Breast epithelium (tissue), 4 donors: ENCODE measurements around the gene CLTCL1. TPM values are rescaled to one million over a fixed set of nuclear protein-coding genes. Genes with fewer than 3 reads are reported as not detected.

Experiments used
- DNase-seq, 2 donors: peaks; one replicate each; pipeline ENCODE4 v3.0.0-alpha.2; 2019; ENCODE audit warnings: low spot score in 2 of 2
- H3K27ac ChIP-seq, 2 donors: fragments of 200-600 bp; sonication (generic) in 1 of 2; one replicate each; pipeline ENCODE4 v1.5.1; 2016 to 2019; ENCODE audit warnings: mild to moderate bottlenecking in 1 of 2
- H3K27me3 ChIP-seq, 2 donors: fragments of 200-600 bp; sonication (generic) in 1 of 2; one replicate each; pipeline versions ENCODE4 v1.5.1 to v1.6.0; 2017 to 2019; ENCODE audit warnings: control low read depth in 1 of 2, mild to moderate bottlenecking in 1 of 2
- H3K36me3 ChIP-seq: fragments of 200-600 bp; one replicate; pipeline ENCODE4 v1.5.1; 2019
- H3K4me1 ChIP-seq, 2 donors: fragments of 200-600 bp; sonication (generic); one replicate each; pipeline ENCODE4 v1.5.1; 2016 to 2019; ENCODE audit warnings: control low read depth in 1 of 2
- H3K4me3 ChIP-seq, 3 donors: fragments of 200-600 bp; sonication (generic); 1 replicate in 2 of 3; 2 replicates in 1 of 3; pipeline ENCODE4 v1.5.1; 2016 to 2019; ENCODE audit warnings: mild to moderate bottlenecking in 3 of 3, moderate library complexity in 2 of 3
- H3K9me3 ChIP-seq, 2 donors: fragments of 200-600 bp; sonication (generic) in 1 of 2; one replicate each; pipeline ENCODE4 v1.5.1; 2016 to 2019; ENCODE audit warnings: control low read depth in 1 of 2
- POLR2A ChIP-seq: fragments of 450-650 bp; IDR thresholded peaks from one replicate; pipeline ENCODE4 v1.6.1; 2016; ENCODE audit warnings: antibody characterized with exemption, mild to moderate bottlenecking, moderate library complexity
- POLR2AphosphoS5 ChIP-seq, 3 donors: sonication (generic); formaldehyde crosslinking; IDR thresholded peaks; one replicate each; pipeline ENCODE4 v1.6.1; 2017; ENCODE audit warnings: antibody characterized with exemption in 3 of 3
- intact Hi-C: fragments of 100-400 bp; cut with DNase I; formaldehyde crosslinking; loops from one replicate; pipeline ENCODE4 v1.15.1; 2023; ENCODE audit warnings: low total_unique reads
- total RNA-seq, 3 donors: library from RNA; depleted of rRNA; stranded (reverse); fragments of >200 nt; gene quantifications; one replicate each; pipeline ENCODE4 v1.1.0, GENCODE V29; 2016
- TF ChIP-seq, protein P1 (sequence below), 3 donors: fragments of 450-650 bp; IDR thresholded peaks; one replicate each; pipeline ENCODE4 v1.5.1; 2016 to 2017; ENCODE audit warnings: antibody characterized with exemption in 3 of 3, mild to moderate bottlenecking in 3 of 3, moderate library complexity in 3 of 3

The CLTCL1 gene
- total RNA-seq, 3 donors from 2014 or later = 2.8 to 27.0 (median 8.2) TPM

DNA sequence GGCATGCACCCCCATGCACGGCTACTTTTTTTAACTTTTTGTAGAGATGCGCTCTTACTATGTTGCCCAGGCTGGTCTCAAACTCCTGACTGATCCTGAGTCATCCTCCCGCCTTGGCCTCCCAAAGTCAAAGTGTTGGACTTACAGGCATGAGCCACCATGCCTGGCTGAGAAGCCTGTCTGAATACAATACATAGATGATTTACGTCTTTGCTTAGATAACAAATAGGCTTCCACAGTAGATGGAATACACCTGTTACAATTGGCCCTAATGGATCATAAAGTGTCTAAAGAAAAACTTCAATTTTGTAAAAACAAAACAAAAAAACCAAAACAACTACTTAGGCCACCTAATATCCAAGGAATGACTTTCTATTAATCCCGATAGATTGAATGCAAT is 13.0 kb upstream of the CLTCL1 start:
- Histone ChIP-seq H3K36me3 (no peaks in the 10 kb centered on the region), H3K4me1 (no peaks in the 10 kb centered on the region), H3K4me3 (no peak overlapping the region), H3K9me3 (no peaks in the 10 kb centered on the region), H3K27me3 (no peaks in the 10 kb centered on the region), H3K27ac (no peak overlapping the region)
- intact Hi-C loops = no loop called here
- no peak for DNase-seq
- TF ChIP-seq, protein P1, sequence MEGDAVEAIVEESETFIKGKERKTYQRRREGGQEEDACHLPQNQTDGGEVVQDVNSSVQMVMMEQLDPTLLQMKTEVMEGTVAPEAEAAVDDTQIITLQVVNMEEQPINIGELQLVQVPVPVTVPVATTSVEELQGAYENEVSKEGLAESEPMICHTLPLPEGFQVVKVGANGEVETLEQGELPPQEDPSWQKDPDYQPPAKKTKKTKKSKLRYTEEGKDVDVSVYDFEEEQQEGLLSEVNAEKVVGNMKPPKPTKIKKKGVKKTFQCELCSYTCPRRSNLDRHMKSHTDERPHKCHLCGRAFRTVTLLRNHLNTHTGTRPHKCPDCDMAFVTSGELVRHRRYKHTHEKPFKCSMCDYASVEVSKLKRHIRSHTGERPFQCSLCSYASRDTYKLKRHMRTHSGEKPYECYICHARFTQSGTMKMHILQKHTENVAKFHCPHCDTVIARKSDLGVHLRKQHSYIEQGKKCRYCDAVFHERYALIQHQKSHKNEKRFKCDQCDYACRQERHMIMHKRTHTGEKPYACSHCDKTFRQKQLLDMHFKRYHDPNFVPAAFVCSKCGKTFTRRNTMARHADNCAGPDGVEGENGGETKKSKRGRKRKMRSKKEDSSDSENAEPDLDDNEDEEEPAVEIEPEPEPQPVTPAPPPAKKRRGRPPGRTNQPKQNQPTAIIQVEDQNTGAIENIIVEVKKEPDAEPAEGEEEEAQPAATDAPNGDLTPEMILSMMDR (IDR thresholded peaks at IDR 0.05) = no peak
- TF ChIP-seq POLR2AphosphoS5 (IDR thresholded peaks at IDR 0.05) (no peak), POLR2A (no peak)

DNA sequence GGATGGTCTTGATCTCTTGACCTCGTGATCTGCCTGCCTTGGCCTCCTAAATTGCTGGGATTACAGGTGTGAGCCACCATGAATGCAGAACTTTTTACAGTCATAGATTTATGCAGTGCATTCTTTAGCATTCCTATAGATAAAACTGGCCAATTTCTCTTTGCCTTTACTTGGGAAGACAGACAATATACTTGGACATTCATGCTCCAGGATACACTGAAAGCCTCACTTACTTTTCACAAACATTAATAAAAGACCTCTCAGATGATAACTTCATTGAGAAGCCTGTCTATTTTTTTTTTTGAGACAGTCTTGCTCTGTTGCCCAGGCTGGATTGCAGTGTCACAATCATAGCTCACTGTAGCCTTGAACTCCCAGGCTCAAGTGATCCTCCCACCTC is 12.3 kb upstream of the CLTCL1 start:
- Histone ChIP-seq H3K27ac (no peak overlapping the region), H3K27me3 (no peaks in the 10 kb centered on the region), H3K9me3 (no peaks in the 10 kb centered on the region), H3K4me1 (no peaks in the 10 kb centered on the region), H3K4me3 (no peak overlapping the region), H3K36me3 (no peaks in the 10 kb centered on the region)
- TF ChIP-seq POLR2A (no peak), POLR2AphosphoS5 (IDR thresholded peaks at IDR 0.05) (no peak)
- TF ChIP-seq, protein P1 (IDR thresholded peaks at IDR 0.05) = no peak
- intact Hi-C loops = no loop called here
- DNase-seq = no peak

DNA sequence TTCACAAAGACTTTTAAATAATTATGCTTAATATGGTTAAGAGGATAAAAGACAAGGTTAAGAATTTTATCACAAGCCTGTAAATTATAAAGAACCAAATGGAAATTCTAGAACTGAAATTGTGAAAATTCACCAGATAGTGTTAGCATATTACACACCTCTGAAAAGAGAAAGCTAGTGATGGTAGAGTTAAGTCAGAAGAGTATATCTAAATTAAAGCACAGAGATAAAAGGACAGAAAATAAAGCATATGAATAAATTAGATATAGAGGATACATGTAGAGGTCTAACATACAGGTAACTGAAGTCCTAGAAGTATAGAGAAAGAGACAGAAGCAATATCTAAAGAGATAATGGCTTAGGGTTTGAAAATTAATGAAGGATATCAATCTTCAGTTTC is 4.2 kb upstream of the CLTCL1 start:
- Histone ChIP-seq H3K9me3 (no peaks in the 10 kb centered on the region), H3K27ac (no peak overlapping the region), H3K36me3 (no peaks in the 10 kb centered on the region), H3K27me3 (no peaks in the 10 kb centered on the region), H3K4me1 (no peaks in the 10 kb centered on the region), H3K4me3 (no peak overlapping the region)
- no peak for DNase-seq
- intact Hi-C loops = no loop called here
- TF ChIP-seq, protein P1 (IDR thresholded peaks at IDR 0.05) = no peak
- TF ChIP-seq POLR2A (no peak), POLR2AphosphoS5 (IDR thresholded peaks at IDR 0.05) (no peak)

DNA sequence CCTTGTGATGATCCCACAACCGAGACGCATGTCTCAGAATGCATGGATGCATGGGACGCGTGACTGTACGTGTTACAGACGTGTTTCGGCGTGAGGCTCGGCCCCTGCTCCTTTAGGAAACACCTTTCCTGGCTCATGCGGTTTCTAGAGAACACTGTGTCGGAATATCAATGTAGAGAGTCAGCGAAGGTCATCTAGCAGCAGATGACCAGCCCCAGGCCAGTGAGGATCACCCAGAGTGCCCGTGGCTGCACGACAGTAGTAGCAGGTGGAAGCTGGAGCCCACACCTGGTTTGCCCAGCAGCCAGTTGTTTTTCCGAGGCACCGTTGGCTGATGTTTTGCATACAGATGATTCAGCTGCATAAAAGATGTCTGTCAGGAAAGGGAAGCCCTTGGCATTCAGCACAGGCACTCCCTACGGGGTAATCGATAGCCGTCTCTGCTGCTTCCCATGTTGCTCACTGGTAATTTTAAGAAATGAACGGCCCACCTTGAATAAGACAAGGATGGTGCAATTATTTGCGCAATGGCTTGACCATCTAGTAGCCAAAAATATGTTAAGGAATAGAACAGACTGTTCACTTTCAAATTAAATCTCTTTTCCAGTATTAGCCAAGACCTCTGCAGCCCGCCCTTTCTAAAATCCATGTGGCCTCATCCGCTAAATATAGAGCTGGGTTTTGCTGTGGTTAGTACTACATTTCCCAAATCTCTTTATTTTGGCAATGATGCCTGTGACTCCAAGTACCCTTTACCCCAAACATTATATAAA is 1.1 kb upstream of the CLTCL1 start:
- Histone ChIP-seq H3K27ac (peak overlapping the region; percentile 80 to 81), H3K4me1 (no peaks in the 10 kb centered on the region), H3K4me3 (peak overlapping the region; percentile 78 to 90 (median 85)), H3K27me3 (no peaks in the 10 kb centered on the region), H3K36me3 (no peaks in the 10 kb centered on the region), H3K9me3 (no peaks in the 10 kb centered on the region)
- intact Hi-C loops = no loop called here
- DNase-seq = no peak
- TF ChIP-seq POLR2AphosphoS5 (IDR thresholded peaks at IDR 0.05) (peak in 1 of 3 donors; percentile 19), POLR2A (no peak)
- TF ChIP-seq, protein P1 (IDR thresholded peaks at IDR 0.05) = no peak

DNA sequence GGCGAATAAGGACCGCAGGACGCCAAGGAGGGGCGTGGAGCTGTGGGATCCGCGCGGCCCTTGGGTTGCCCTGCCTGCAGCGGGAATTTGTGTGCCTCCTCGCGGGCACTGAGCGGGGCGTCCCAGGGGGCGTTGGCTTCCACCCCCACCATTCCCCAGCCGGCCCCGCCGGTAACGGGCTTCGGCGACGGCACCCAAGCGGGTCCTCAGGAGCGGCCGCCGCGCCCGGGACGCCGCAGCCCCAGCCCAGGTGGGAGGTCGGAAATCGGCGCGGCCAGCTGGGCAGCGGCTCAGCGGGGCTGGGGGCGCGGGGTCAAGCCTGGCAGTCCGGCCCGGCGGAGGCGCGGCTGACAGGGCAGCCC is 320 bp downstream of the CLTCL1 start:
- peak overlapping the region; percentile 78 to 90 (median 85) for H3K4me3 ChIP-seq
- no peak for TF ChIP-seq POLR2A
- TF ChIP-seq, protein P1 (IDR thresholded peaks at IDR 0.05) = no peak
- no peak for TF ChIP-seq POLR2AphosphoS5 (IDR thresholded peaks at IDR 0.05)
- no peaks in the 10 kb centered on the region for H3K9me3 ChIP-seq
- H3K27ac ChIP-seq = peak overlapping the region in 1 of 2 donors; percentile 69
- H3K36me3 ChIP-seq = no peaks in the 10 kb centered on the region
- no peaks in the 10 kb centered on the region for H3K27me3 ChIP-seq
- no peaks in the 10 kb centered on the region for H3K4me1 ChIP-seq
- no peak for DNase-seq
- intact Hi-C loops = no loop called here
